Measurements from ENCODE around the gene KIAA2012.

Gene KIAA2012

DNA sequence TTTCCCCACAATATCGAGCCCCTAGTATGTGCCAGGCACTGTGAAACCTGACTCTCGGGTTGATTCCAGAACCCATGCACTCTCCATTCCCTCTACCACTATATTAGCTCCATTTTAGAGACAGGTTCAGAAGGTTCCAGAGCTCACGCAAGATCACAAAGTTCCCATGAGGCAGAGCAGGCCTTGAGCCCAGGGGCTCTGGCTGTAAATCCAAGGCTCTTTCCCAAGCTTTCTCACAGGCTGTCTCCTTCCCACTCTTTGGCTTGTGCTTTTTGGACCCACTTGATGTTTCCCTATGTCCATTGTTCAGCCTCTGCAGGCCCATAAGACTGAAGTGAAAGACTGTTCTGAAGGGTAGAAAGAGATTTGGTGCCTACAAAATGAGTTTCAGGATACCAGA is 15.7 kb downstream of the KIAA2012 start:
- no peak for DNase-seq

DNA sequence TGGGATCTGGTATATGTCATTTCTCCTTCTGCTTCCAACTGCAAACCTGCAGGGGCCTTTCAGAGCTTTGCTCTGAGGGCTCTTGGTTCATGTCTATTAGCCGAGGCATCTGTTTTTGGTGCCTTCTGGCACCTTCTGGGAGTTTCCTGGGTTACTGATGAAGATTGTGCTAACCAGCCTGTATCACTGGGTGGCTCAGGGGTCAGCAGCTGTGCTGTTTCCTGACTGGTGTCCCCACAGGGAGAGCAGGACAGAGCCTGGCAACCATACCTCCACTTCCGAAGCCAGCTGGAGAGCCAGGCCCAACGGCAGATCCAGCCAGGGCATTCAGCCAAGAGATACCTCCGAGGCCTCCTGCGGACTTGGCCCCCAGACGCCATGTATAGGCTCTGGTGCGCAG is 17.5 kb downstream of the KIAA2012 start:
- no peak for DNase-seq

- DNase-seq: no peak
Measured at GRCh38 chr2:202091476-202091875, 18.4 kb downstream of the KIAA2012 start.

- no peak for DNase-seq
Measured at GRCh38 chr2:202094426-202094986, 21.5 kb downstream of the KIAA2012 start.

DNA sequence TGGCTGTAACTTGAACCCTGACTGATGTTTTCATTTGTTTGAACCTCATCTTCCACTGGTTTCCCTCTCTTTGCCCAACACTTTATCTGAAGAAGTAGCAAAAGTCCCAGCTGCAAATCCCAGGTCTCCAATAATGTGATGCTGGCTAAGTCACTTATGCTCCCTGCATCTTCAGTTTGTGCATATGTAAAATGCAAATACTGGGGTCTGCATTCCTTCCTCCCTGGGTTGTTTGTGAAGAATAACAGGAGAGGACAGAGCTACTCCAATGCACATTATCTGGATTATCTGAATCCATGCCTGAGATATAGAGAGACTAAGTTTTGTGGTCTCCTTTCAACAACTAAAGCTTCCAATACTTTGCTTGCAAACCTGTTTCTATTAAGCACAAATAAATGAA is 22.2 kb downstream of the KIAA2012 start:
- DNase-seq: no peak

- DNase-seq: no peak
Measured at GRCh38 chr2:202096736-202097135, 23.7 kb downstream of the KIAA2012 start.

DNA sequence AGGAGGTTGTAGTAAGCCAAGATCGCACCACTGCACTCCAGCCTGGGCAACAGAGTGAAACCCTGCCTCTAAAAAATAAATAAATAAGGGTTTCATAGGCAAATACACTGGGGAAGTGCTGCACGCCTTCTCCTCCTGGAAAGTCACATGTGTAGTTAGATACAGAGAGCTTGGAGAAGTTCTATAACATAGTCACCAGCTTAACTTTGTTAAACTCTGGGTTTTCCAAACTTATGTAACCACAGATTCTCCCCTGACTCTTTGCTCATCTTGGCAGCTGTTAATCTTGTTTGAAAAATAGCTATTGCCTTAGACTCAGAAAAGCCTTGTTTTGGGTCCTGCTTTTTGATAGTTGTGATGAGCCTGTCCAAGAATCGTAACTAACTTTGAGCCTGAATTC is 25.2 kb downstream of the KIAA2012 start:
- no peak for DNase-seq

DNA sequence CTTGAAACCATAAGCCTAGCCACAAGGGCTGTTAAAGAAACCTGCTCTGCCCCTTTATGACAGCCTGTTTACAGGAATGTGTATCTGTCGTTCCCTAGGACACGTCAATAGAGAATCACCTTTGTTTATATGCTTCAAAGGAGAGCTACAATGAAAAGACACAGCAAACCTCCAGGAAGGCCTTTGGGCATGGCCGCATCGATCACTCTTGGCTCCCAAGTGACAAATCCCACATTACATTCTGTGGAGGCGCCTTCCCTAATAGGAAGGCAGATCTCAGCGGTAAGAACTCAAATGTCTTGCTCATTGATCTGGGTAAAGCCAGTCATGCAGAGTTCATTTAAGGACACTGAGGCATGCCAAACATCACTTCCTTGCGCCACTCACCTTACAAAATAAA is 26.5 kb downstream of the KIAA2012 start:
- DNase-seq: no peak

- DNase-seq: no peak
Measured at GRCh38 chr2:202100176-202100575, 27.1 kb downstream of the KIAA2012 start.

GRCh38 chr2:202101026-202101579 is 28.0 kb downstream of the KIAA2012 start:
- no peak for DNase-seq

DNA sequence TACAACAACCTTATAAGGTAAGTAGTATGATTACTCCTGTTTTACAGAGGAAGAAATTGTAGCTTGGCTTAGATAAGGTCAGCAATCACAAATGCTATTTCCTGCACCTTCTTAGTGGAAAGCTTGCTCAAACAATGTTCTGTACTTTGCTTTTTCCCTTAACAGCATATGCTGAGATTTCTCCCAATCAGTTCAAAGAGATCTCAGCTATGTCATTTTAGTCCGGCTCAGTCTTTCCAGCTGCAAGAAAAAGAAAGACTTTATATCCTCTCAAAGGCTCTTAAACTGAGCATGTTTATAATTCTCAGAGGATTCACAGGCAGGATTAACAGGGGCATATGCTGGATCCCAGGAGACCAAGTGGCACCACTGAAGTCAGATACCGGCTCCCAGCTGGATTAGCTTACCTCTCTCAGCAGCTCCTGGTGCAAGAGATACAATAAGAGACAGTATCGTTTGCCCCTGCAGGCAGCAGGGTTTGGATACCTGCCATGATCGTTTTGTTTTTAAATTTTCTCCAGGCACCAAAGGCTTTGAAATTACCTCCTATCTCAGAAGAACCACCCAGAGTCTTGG is 29.5 kb downstream of the KIAA2012 start:
- no peak for DNase-seq

- no peak for DNase-seq
Measured at GRCh38 chr2:202104286-202104870, 31.3 kb downstream of the KIAA2012 start.

DNA sequence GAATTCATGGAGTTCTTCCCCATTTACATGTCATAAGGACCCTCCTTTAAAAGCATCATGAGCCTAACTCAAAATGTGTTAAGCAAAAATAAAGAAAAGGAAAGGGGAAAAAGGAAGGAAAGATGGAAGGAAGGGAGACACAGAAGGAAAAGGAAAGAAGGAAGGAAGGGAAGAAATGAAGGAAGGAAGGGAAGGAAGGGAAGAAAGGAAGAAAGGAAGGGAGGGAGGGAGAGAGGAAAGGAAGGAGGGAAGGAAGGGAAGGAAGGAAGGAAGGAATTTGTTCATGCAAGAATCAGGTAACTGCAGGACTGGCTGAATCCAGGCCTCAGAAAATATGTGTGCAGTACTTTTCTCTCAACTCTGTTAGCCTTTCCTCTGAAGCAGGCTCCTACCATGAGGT is 32.0 kb downstream of the KIAA2012 start:
- no peak for DNase-seq

DNA sequence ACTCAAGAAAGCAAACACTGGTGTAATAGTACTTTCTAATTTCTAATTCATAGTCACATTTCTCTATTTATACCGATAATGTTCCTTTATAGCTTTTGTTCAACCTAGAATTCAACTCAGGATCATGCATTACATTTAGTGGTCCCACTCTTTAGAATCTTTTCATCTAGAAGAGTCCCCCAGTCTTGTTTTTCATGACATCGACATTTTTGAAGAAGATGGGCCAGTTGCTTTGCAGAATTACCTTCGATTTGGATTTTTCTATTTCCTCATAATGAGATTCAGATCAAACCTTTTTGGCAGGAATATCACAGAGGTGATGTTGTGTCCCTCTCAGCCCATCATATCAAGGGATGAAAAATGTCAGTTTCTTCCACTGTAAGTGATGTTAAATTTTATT is 35.3 kb downstream of the KIAA2012 start:
- DNase-seq: no peak

DNA sequence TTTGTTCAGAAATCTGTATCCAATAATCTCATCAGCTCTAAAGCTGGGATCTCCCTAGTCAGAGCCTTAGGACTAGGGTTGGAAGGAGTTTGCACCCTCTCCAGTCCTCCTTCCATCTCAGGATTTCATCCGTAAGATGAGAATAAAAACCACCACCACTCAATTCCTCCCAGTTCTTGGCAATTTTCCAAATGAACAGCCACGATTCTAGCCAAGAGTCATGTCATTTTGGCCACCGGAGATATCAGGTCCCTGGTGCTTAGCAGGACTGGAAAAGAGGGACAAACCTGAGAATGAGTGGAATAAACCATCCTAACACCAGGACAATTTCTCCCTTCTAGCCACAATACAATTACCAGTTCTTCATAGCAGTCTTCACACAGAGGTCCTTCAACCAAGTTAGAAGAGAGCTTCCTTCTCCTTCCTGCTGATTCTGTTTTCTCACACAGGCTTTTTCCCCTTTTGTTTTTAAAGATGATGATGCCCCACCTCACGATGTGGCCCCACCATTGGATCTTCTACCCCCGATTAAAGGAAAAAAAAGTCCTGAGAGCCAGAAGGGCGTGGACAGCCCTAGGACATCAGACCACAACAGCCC is 36.2 kb downstream of the KIAA2012 start:
- DNase-seq: no peak

DNA sequence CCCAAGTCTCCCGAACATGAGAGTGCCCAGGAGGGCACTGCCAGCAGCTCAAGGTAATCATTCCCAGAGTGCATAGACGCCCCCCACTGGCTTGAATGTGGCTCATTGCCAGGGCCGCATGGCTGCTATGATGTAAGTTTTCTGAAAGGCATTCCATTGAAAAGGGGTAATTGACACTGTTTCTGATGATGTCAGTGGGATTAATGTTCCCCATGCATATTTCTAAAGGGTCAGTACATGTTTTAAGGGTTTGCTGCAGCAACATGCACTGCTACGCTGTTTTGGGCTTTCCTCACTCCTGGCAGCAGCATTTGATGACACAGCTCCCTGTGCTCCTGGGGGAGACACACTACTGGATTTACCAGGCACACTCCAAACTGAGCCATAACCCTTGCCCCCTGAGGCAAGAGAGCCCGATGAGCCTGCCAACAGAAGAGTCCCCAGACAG is 36.7 kb downstream of the KIAA2012 start:
- no peak for DNase-seq

- no peak for DNase-seq
Measured at GRCh38 chr2:202110491-202110890, 37.4 kb downstream of the KIAA2012 start.

- no peak for DNase-seq
Measured at GRCh38 chr2:202112041-202112440, 39.0 kb downstream of the KIAA2012 start.

- DNase-seq: no peak
Measured at GRCh38 chr2:202113571-202114142, 40.6 kb downstream of the KIAA2012 start.

- no peak for DNase-seq
Measured at GRCh38 chr2:202114291-202114690, 41.2 kb downstream of the KIAA2012 start.

GRCh38 chr2:202114795-202115194 is 41.7 kb downstream of the KIAA2012 start:
- no peak for DNase-seq

DNA sequence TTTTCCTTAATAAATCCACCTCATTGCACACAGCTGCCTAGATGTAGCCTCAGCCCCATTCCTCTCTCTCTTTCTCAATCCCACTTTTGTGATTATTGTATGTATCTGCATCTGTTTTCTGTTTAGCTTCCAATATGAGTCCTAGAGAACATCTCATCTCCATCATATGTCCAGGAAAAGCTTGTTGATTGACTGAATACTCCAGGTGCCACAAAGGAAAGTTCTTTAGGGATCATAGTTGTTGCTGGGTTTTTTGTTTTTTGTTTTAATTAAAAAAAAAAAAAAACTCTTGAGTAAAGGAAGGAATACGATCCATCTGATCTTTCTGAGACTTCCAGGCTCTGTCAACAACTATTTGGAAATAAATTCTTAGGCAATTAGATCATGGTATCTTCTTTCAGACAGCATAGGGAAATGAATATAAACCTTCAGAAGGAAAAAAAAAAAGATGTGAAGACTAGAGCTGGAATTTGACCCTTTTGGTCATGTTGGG is 42.5 kb downstream of the KIAA2012 start:
- DNase-seq: no peak

DNA sequence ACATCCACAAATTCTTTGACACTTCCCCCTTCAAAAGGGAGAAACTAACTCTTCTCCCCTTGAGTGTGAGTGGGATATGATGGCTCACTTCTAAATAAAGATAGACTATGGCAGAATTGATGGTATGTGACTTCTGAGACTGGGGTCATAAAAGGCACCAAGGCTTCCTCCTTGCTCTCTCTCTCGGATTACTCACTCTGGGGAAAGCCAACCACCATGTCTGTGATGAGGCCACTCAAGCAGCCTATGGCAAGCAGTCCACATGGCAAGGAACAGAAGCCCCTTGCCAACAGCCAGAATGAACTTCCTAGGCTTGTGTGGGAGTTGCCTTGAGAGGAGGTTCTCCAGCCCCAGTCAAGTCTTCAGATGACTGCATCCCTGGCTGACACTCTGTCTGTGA is 43.6 kb downstream of the KIAA2012 start:
- DNase-seq: no peak

DNA sequence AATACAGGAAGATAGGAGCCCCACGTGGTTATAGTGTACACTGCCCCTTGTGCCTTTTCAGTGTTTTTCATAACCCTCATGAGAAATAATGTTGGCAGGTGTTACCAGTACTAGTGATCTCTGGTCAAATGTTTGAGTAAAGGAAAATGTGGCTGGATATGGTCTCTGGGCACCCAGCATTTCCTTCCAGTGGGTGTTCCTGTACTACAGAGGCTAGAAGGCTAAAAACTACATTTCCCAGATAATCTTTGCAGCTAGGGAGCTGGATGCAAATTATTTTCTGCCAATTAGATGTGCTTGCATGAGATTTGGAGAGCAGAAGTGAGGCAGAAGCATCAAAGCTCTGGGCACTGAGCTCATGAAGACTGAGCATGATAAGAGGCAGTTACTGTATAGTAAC is 45.1 kb downstream of the KIAA2012 start:
- no peak for DNase-seq
